Left kidney (tissue), 2 donors: ENCODE measurements around the gene FGD2. TPM values are rescaled to one million over a fixed set of nuclear protein-coding genes. Genes with fewer than 3 reads are reported as not detected.
"Not testable (repeated sequence)": the region's sequence is repeated elsewhere in the genome, so short reads cannot be mapped to it uniquely, and the experiment has no call there.

Experiments
- DNase-seq: peaks from one replicate; pipeline ENCODE4 v3.0.0-alpha.2; 2013
- polyA plus RNA-seq: library from polyadenylated mRNA; unstranded; fragments of 120-200 nt; gene quantifications from one replicate; pipeline ENCODE4 v1.2.1, GENCODE V29; 2013; ENCODE audit not compliant: insufficient read length

FGD2 gene
- polyA plus RNA-seq, 1 donor: 2.5 TPM

GRCh38 chr6:36990401-36990800 lies 15.1 kb upstream of the FGD2 start:
- not testable (repeated sequence) for DNase-seq

GRCh38 chr6:36997811-36998722 lies 7.4 kb upstream of the FGD2 start:
- no peak for DNase-seq

- DNase-seq: no peak
These were observed 6.8 kb upstream of the FGD2 start for GRCh38 chr6:36998723-36999038.

- DNase-seq: peak; percentile 88
These were observed 6.2 kb upstream of the FGD2 start for GRCh38 chr6:36999061-36999750.

GRCh38 chr6:36999751-37000125 lies 5.7 kb upstream of the FGD2 start:
- DNase-seq: peak; percentile 26

GRCh38 chr6:37004044-37004980 lies 1.1 kb upstream of the FGD2 start:
- DNase-seq: no peak

- DNase-seq: no peak
These were observed 542 bp downstream of the FGD2 start for GRCh38 chr6:37005827-37006567.

GRCh38 chr6:37006793-37007339 lies 1.4 kb downstream of the FGD2 start:
- DNase-seq: no peak

- DNase-seq: no peak
These were observed 2.0 kb downstream of the FGD2 start for GRCh38 chr6:37007340-37008043.

DNA sequence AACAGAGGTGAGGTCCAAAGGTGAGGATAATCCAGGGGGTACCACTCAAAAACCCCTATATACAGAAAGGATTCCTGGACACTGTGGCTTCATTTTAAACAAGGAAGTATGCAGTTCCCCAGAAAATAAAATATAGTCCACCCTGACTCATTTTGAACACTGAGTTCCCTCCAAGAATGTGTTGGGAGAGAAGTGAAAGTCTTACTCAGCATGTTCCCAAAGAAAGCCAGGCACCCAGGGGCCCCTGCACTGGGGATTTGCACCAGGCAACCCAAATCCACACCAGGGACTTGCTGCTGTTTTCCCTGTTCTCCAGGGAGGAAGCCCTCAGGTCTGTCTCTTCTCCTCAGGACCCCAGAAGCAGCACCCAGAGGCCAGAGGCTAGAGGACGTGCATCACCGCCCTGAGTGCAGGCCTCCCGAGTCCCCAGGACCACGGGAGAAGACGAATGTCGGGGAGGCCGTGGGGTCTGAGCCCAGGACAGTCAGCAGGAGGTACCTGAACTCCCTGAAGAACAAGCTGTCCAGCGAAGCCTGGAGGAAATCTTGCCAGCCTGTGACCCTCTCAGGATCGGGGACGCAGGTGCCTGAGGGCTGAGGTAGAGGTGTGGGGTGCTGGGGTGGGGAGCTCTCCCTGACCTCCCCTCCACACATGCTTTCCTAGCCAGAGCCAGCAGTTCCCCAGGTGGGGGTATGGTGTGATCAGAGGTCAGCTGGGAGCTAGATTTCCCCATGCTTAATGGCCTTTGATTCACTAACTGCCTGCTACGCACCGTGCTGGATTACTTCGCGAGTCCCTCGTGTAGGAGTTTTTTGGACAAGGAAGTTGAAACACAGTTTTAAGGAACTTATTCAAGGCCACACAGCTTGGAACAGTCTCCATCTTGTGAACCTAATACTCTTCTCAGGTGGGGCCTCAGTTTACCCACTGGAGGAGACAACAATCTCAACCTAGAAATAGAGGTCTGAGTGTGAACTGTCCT lies 3.3 kb downstream of the FGD2 start:
- no peak for DNase-seq

- no peak for DNase-seq
These were observed 5.0 kb downstream of the FGD2 start for GRCh38 chr6:37010402-37010892.

GRCh38 chr6:37011656-37012378 lies 6.4 kb downstream of the FGD2 start:
- no peak for DNase-seq

DNA sequence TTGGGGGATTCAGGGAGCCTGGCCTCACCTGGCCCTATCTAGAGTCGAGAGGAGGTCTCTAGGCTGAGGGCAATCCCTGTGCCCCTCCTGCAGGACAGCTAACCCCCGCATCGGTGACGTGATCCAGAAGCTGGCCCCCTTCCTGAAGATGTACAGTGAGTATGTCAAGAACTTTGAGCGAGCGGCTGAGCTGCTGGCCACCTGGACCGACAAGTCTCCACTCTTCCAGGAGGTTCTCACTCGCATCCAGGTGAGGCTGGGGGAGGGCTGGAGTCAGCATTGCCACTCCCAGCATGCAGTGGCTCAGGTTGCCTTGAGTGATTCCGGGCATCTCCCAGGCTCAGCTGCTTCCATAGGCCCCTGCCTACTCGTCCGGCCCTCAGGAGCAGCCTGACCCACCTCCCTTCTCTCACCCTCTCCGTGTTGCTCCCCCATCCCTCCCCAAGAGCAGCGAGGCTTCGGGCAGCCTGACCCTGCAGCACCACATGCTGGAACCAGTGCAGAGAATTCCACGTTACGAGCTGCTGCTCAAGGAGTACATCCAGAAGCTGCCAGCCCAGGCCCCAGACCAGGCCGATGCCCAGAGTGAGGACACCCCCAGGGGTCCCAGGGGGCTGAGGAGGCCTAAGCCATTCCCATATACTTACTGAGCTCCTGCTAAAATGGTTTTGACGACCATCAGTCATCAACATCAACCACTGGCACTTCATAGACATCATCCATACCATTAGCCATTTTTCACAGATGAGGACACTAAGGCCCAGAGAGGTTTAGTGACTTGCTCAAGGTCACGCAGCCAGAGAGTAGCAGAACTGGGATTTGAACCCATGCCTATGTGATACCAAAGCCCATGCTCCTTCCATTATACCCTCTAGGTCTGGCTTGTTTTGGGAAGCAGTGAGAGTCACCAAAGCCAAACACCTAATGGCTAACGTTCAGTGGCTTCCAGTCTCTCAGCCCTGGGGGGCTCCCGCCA lies 8.3 kb downstream of the FGD2 start:
- no peak for DNase-seq

DNA sequence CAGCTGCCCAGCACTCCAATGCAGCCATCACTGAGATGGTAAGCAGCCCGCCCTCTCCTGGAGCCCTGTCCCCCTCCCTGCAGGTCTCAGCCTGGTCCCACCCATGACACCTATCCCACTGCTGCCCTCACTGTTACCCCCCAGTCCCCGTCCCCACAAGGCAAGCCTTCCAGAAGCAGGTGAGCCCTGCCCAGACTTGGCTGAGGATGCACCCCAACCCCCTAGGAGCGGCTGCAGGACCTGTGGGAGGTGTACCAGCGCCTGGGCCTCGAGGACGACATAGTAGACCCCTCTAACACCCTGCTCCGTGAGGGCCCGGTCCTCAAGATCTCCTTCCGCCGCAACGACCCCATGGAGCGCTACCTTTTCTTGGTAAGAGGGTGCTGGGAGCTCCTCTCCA lies 9.2 kb downstream of the FGD2 start:
- DNase-seq: no peak

- DNase-seq: no peak
These were observed 10.1 kb downstream of the FGD2 start for GRCh38 chr6:37015532-37015931.

GRCh38 chr6:37016995-37017394 lies 11.5 kb downstream of the FGD2 start:
- no peak for DNase-seq

- no peak for DNase-seq
These were observed 12.2 kb downstream of the FGD2 start for GRCh38 chr6:37017606-37018197.
